Stimulated activated CD8-positive, alpha-beta memory T cell treated with anti-CD3 and anti-CD28 coated beads, Interleukin-12 subunit alpha, Interleukin-12 subunit beta, amount 100 ng/mL, for 24 hours (primary cell): ENCODE measurements around the gene RNF123.

Experiments used
- DNase-seq: peaks from one replicate; pipeline ENCODE4 v3.0.0-alpha.2; 2020; ENCODE audit errors: extremely low read depth

RNF123 gene

GRCh38 chr3:49701388-49702077, 12.2 kb downstream of the RNF123 start:
- no peak for DNase-seq

- no peak for DNase-seq
These were observed 13.3 kb downstream of the RNF123 start for GRCh38 chr3:49702672-49703071.

GRCh38 chr3:49703443-49703927, 14.1 kb downstream of the RNF123 start:
- DNase-seq, result no peak

GRCh38 chr3:49703956-49704355, 14.6 kb downstream of the RNF123 start:
- DNase-seq, result no peak

GRCh38 chr3:49704629-49705028, 15.3 kb downstream of the RNF123 start:
- no peak for DNase-seq

DNA sequence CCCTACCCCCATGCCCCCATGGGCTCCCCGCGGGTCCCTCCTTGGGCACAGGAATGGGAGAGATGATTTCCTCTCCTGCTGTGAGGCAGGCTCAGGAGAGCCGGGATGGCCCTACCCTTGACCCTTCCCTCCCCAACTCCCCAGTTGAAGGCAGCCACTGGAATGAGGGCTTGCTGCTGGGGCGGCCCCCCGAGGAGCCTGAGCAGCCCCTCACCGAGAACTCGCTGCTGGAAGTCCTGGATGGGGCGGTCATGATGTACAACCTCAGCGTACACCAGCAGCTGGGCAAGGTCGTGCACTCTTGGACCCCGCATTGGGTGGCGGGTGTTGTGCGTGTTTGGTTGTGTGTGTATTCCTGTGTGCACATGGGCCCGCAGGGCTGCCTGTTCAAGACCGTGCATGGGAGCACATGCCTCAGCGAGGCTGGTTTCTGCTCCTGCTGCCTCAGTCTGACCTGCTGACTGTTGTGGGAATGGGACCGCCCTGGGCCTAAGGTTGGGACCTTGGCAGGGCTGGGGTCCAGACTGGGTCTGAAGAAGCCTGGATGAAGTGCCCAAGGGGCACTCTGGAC, 16.1 kb downstream of the RNF123 start:
- no peak for DNase-seq

DNA sequence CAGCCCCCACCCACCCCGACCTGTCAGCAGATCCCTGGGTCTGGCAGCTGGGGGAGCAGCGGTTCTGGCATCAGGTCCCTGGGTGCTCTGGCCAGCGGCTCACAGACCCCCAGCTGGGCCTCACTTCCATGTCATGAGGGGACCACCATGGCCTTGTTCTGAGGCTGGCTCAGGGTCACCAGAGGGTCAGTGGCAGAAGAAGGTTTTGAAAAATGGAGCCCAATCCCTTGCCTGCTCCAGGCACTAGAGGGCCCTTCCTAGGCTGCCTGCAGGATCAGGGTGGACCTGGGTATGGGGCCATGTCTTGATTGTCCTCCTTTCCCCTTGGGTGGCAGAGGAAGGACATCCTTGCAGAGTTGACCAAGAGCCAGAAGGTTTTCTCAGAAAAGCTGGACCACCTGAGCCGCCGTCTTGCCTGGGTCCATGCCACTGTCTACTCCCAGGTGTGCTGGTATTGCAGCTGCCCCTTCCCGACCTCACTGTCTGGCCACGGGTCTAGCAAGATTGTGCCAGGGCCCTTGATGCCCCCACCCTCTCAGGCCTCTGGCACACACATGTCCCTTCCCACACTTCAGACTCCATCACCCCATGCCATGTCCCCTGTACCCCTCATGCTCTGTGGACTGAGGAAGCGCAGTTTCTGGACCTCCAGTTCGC, 17.2 kb downstream of the RNF123 start:
- DNase-seq, result no peak

DNA sequence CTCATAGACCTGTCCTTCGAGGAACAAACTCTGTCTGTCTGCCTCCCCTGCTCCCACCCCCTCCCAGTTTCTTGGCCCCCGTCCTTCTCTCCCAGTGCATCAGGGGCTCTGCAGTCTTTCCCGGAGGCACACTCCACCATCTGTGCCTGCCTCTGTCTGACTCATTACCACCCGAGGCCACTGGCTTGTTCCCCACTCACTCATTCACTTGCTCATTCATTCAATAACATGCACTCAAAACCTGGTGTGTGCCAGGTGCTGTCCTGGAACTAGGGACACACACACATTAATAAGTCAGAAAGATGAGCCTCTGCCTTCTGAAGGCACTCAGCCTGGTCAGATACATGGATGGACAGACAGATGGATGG, 17.7 kb downstream of the RNF123 start:
- DNase-seq, result no peak

DNA sequence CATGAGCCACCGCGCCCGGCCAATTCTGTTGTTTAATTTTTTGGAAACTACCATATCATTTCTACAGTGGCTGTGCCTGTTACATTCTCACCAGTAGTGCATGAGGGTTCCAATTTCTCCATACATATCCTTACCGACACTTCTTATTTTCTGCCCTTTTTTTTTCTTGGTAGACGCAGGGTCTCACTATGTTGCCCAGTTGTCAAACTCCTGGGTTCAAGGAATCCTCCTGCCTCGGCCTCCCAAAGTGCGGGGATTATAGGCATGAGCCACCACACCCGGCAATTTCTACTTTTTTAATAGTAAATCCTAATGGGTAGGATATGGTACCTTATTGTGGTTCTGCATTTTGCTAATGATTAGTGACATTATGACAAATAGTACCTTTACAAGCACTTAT, 20.5 kb downstream of the RNF123 start:
- no peak for DNase-seq

GRCh38 chr3:49711489-49711888, 22.1 kb downstream of the RNF123 start:
- no peak for DNase-seq

DNA sequence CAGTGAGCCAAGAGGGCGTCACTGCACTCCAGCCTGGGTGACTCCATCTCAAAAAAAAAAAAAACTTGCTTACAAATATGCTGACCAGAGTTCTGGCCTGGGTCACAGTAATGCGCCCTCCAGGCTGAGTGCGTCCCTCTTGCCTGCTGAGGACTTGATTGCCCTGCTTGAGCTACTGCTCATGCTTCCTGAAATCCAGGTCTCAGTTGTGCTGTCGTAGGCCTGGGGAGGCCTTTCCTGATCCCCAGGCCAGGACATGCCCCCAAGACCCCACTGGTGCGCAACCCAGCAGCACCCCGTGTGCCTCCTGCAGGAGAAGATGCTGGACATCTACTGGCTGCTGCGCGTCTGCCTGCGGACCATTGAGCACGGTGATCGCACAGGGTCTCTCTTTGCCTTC, 22.8 kb downstream of the RNF123 start:
- DNase-seq, result no peak

DNA sequence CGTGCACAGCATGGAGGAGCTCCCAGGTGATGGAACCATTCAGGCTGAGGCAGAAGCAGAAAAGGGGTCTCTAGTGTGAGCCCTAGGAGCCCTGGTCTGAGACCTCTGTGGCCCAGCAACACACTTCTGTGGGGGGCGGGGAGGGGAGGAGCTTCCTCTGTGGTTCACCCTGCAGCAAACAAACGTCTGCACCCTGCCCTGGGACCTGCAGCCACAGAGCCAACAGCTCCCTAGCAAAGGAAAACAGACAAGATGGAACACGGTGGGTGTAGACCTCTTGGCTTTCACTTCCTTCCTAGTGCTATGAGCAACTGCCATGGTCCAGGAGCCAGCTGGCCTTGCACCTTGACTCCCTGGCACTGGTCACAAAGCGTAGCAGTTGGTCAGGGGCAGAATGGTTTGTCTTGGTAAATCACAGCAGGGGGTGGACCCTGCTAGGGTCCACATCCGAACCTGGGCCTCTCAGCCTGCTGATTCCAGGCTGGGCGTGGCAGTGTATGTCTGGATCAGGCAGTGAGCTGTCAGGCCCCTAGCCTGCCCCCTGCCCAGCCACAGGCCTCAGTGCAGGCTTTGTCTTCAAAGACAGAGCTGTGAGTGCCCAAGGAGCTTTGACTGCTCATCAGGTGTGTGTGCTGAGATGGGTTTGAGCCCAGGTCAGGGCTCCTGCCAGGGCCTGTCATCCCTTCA, 23.4 kb downstream of the RNF123 start:
- no peak for DNase-seq

DNA sequence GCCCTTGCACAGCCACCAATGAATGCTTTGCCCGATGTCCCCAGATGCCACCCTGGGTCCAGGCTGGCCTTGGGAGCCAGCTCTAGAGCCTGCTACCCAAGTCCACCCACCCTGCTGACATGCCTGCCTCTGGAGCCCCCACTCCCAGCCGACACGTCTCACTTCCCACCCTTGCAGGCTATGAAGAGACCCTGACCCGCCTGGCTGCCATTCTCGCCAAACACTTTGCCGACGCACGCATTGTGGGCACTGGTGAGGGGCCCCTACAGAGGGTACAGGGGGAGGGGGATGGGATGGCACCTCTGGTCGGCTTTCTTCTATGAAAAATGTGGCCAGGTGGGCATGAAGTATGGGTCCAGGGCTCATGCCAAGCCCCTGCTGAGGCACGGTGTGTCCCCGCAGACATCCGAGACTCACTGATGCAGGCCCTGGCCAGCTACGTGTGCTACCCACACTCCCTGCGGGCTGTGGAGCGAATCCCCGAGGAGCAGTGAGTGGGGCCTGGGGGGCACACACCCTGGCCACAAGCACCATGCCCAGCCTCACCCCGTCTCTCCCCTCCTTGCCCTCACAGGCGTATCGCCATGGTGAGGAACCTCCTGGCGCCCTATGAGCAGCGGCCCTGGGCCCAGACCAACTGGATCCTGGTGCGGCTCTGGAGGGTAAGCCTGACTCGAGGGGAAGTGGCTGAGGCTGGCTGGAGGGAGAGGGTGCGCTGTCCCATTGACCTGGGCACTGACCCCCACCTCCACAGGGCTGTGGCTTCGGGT, 24.2 kb downstream of the RNF123 start:
- DNase-seq, result no peak

GRCh38 chr3:49714728-49715550, 25.6 kb downstream of the RNF123 start:
- DNase-seq, result no peak

DNA sequence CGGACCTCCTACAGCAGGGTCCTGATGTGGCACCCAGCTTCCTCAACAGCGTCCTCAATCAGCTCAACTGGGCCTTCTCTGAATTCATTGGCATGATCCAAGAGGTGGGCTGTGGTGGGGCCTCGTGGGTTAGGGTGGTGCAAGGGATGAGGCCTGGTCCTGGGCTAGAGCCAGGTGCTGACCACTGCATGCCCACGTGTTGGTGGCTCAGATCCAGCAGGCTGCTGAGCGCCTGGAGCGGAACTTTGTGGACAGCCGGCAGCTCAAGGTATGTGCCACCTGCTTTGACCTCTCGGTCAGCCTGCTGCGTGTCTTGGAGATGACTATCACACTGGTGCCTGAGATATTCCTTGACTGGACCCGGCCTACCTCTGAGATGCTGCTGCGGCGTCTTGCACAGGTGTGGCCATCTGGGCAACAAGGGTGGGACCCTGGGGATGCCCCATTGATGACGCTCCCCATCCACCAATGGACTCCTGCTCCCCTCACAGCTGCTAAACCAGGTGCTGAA, 26.3 kb downstream of the RNF123 start:
- no peak for DNase-seq

- DNase-seq, result no peak
These were observed 26.8 kb downstream of the RNF123 start for GRCh38 chr3:49716169-49716568.

DNA sequence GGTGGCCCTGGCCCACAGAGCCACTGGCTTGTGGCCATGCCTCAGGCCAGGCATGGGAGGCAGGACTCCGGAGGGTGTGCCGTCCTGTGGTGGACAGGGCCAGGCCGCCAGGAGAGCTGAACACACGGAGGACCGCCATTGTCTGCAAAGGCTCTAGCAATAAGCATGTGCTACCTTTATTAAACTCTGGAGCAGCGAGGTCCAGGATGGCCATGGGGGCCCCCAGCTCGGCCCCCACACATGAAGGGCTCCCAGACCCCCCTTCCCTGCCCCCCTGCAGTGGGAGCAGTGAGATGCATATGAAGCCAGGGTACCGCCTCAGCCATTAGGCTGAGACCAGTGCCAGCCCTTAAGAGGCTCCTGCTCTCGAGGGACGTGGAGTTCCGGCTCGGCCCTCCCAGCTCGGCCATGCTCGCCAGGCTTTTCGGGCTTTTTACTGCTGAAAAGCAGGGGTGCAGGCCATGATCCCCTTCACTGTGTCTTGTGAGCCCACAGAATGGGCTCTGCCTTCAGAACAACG, 27.4 kb downstream of the RNF123 start:
- DNase-seq, result no peak

GRCh38 chr3:49717211-49717958, 28.0 kb downstream of the RNF123 start:
- no peak for DNase-seq

DNA sequence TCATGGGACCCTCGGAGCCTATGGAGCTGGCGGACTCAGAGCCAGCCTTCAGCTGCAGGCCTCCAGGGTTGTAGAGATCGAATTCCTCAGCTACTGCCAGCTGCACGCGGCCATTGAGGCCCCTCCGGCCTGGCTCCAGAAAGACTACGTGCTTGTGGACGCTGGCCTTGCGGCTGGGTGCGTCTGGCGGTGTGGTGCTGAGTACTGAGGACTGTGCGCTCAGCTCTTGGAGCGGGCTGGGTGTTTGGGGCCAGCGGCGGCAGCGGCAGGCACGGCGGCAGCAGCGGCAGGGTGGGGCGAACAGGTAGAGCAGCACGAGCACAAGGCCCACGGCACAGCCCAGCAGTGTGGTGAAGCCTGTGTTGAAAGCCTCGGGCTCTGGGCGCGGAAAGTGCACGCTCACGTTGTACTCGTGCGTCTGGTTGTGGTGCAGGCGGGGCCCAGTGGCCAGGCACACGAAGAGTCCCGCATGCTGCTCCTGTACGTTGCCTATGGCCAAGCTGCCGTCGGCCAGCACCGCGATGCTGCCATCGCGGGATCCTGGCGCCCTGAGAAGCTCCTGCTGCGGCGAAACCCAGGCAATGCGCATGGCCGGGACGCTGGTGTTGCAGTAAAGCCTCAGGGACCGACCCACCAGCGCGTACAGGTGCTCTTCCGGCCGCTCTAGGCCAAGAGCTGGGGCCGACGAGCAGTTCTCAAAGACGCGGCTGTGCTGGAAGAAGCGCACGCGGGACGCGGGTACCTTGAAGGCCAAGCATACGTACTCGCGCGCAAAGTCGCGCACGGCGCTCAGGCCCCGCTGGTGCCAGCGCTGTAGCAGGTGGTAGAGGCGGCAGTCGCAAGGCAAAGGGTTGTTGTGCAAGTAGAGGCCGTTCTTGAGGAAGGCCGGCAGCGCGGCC, 28.9 kb downstream of the RNF123 start:
- DNase-seq, result no peak
